Measurements from ENCODE around the gene ANKRD13B. TPM values are rescaled to one million over a fixed set of nuclear protein-coding genes. Genes with fewer than 3 reads are reported as not detected.

Gene ANKRD13B
- total RNA-seq, 1 donor from 2014 or later = 123 TPM

GRCh38 chr17:29659155-29659554, 66.2 kb downstream of the ANKRD13B start:
- Mint-ChIP-seq H3K27me3 (ENCODE audit: unreplicated experiment) (no peaks in the 10 kb centered on the region), H3K36me3 (ENCODE audit: unreplicated experiment) (peaks cover 5% of the 10 kb centered on the region), H3K4me1 (ENCODE audit: low read depth, unreplicated experiment) (no peaks in the 10 kb centered on the region), H3K9me3 (ENCODE audit: unreplicated experiment) (peaks cover 2% of the 10 kb centered on the region), H3K4me3 (ENCODE audit: unreplicated experiment) (no peak overlapping the region), H3K27ac (ENCODE audit: unreplicated experiment) (no peak overlapping the region)
- TF ChIP-seq CTCF (IDR thresholded peaks at IDR 0.05; ENCODE audit: partially characterized antibody, unreplicated experiment) = no peak
- DNase-seq = no peak

GRCh38 chr17:29661213-29661612, 68.3 kb downstream of the ANKRD13B start:
- peaks cover 2% of the 10 kb centered on the region for H3K9me3 Mint-ChIP-seq (ENCODE audit: unreplicated experiment)
- H3K27ac Mint-ChIP-seq (ENCODE audit: unreplicated experiment) = no peak overlapping the region
- H3K27me3 Mint-ChIP-seq (ENCODE audit: unreplicated experiment) = no peaks in the 10 kb centered on the region
- H3K4me3 Mint-ChIP-seq (ENCODE audit: unreplicated experiment) = no peak overlapping the region
- DNase-seq = no peak
- peaks cover 5% of the 10 kb centered on the region for H3K36me3 Mint-ChIP-seq (ENCODE audit: unreplicated experiment)
- TF ChIP-seq CTCF (IDR thresholded peaks at IDR 0.05; ENCODE audit: partially characterized antibody, unreplicated experiment) = no peak
- no peaks in the 10 kb centered on the region for H3K4me1 Mint-ChIP-seq (ENCODE audit: low read depth, unreplicated experiment)

- no peak for TF ChIP-seq CTCF (IDR thresholded peaks at IDR 0.05; ENCODE audit: partially characterized antibody, unreplicated experiment)
- H3K27ac Mint-ChIP-seq (ENCODE audit: unreplicated experiment) = no peak overlapping the region
- DNase-seq = no peak
Measured at GRCh38 chr17:29663155-29663554, 70.2 kb downstream of the ANKRD13B start.

More at GRCh38 chr17:29663155-29663554, 70.2 kb downstream of the ANKRD13B start:
- Mint-ChIP-seq H3K36me3 (ENCODE audit: unreplicated experiment) (peaks cover 5% of the 10 kb centered on the region), H3K4me1 (ENCODE audit: low read depth, unreplicated experiment) (no peaks in the 10 kb centered on the region), H3K9me3 (ENCODE audit: unreplicated experiment) (peaks cover 2% of the 10 kb centered on the region), H3K27me3 (ENCODE audit: unreplicated experiment) (peaks cover 2% of the 10 kb centered on the region), H3K4me3 (ENCODE audit: unreplicated experiment) (no peak overlapping the region)

Other genes with a start within 250 kb of the ANKRD13B start
- 133 TPM for gene TAOK1, start 202.8 kb upstream of the ANKRD13B start, total RNA-seq (ENCODE audit: unreplicated experiment)
- gene ABHD15, start 26.1 kb upstream of the ANKRD13B start, total RNA-seq (ENCODE audit: unreplicated experiment) = 2.5 TPM
- 14.3 TPM for gene TP53I13, start 24.4 kb upstream of the ANKRD13B start, total RNA-seq (ENCODE audit: unreplicated experiment)
- 46.7 TPM for gene GIT1, start 3.5 kb upstream of the ANKRD13B start, total RNA-seq (ENCODE audit: unreplicated experiment)
- 1.4 TPM for gene CORO6, start 29.8 kb downstream of the ANKRD13B start, total RNA-seq (ENCODE audit: unreplicated experiment)